Endothelial cell of coronary artery (primary cell): Measurements from ENCODE around the gene LRRC40. TPM values are rescaled to one million over a fixed set of nuclear protein-coding genes. Genes with fewer than 3 reads are reported as not detected.

Experiments used
- total RNA-seq: library from RNA; depleted of rRNA; stranded (reverse); fragments of >200 nt; gene quantifications from 2 replicates; pipeline ENCODE4 v1.2.3, GENCODE V29; 2014

The LRRC40 gene
- total RNA-seq, result 24.5 and 25.7 TPM in 2 replicates

GRCh38 chr1:70205434-70206118 lies at the start of gene LRRC40:
Gene LRRC40 (minus strand): TSS chr1:70205579. CDS start chr1:70205540, 39 bp downstream.

GRCh38 chr1:70221238-70222121 lies 16.1 kb upstream of the LRRC40 start, which contains the start of gene SRSF11:
Gene SRSF11 (plus strand): TSS chr1:70221380. CDS start chr1:70221637, 257 bp downstream.

Other genes starting within 250 kb of the LRRC40 start
- gene SRSF11, start 15.8 kb upstream of the LRRC40 start, total RNA-seq, result 91.7 and 116 TPM in 2 replicates
- gene ANKRD13C, start 149.1 kb upstream of the LRRC40 start, total RNA-seq, result 23.2 and 24.3 TPM in 2 replicates
- gene CTH, start 205.7 kb upstream of the LRRC40 start, total RNA-seq, result 0.99 and 1.7 TPM in 2 replicates